HEK293 (cell line): ENCODE measurements around the gene MPV17L2.
A peak's percentile ranks its signal among the peaks of the same experiment; 100 is the strongest.

ENCODE experiments used
- CTCF ChIA-PET: fragments of 350-600 bp; formaldehyde crosslinking; extraction: SDS; loops from one replicate; lab custom pipeline; 2021; ENCODE audit warnings: antibody characterized with exemption; lab: Yijun Ruan, JAX
- POLR2A ChIA-PET: fragments of 300-600 bp; formaldehyde crosslinking; extraction: SDS; loops from one replicate; lab custom pipeline; 2020; ENCODE audit warnings: antibody characterized with exemption, inconsistent platforms; lab: Yijun Ruan, JAX
- H3K27ac ChIP-seq: fragments of 200-500 bp; sonication (Bioruptor generic); 2 replicates; pipeline ENCODE4 v1.5.1; 2014; ENCODE audit warnings: low read depth, low read length, control low read depth, inconsistent platforms; ENCODE audit errors: extremely low read depth
- H3K36me3 ChIP-seq, 2 experiments: fragments of 200-500 bp in 1 of 2; sonication (Bioruptor generic) in 1 of 2; 1 replicate in 1 of 2; 2 replicates in 1 of 2; pipeline ENCODE4 v1.5.1; 2014 to 2017; ENCODE audit warnings: inconsistent platforms in 2 of 2, low read length in 2 of 2; ENCODE audit not compliant: control insufficient read depth in 2 of 2, insufficient read depth in 1 of 2
- H3K4me1 ChIP-seq: fragments of 200-500 bp; sonication (Bioruptor generic); 2 replicates; pipeline ENCODE4 v1.5.1; 2014; ENCODE audit warnings: mild to moderate bottlenecking, low read length, inconsistent platforms; ENCODE audit not compliant: control insufficient read depth, insufficient read depth
- H3K4me3 ChIP-seq: 2 replicates; pipeline ENCODE4 v1.5.1; 2011; ENCODE audit warnings: low read depth, mild to moderate bottlenecking, control low read depth, low read length, moderate library complexity
- H3K9me3 ChIP-seq: fragments of 200-500 bp; sonication (Bioruptor generic); 2 replicates; pipeline ENCODE4 v1.5.1; 2014; ENCODE audit warnings: low read depth, low read length, inconsistent platforms; ENCODE audit not compliant: control insufficient read depth, insufficient read depth
- BCL11A ChIP-seq: fragments of 450-650 bp; formaldehyde crosslinking; IDR thresholded peaks from 2 replicates; pipeline ENCODE4 v1.5.1; 2016; ENCODE audit warnings: low read depth, missing biosample characterization, missing genetic modification characterization
- BCL11B ChIP-seq: fragments of 450-650 bp; formaldehyde crosslinking; IDR thresholded peaks from 2 replicates; pipeline ENCODE4 v1.5.1; 2016; ENCODE audit warnings: low read depth, missing biosample characterization, missing genetic modification characterization
- EGR2 ChIP-seq: fragments of 450-650 bp; formaldehyde crosslinking; IDR thresholded peaks from 2 replicates; pipeline ENCODE4 v1.5.1; 2016; ENCODE audit warnings: low read depth, missing biosample characterization, missing genetic modification characterization
- GLIS1 ChIP-seq: fragments of 450-650 bp; formaldehyde crosslinking; IDR thresholded peaks from 2 replicates; pipeline ENCODE4 v1.5.1; 2016; ENCODE audit warnings: missing biosample characterization, missing genetic modification characterization
- GLIS2 ChIP-seq: fragments of 450-650 bp; formaldehyde crosslinking; IDR thresholded peaks from 2 replicates; pipeline ENCODE4 v1.5.1; 2016; ENCODE audit warnings: missing biosample characterization, missing genetic modification characterization
- HOXA7 ChIP-seq: sonication (generic); formaldehyde crosslinking; IDR thresholded peaks from 2 replicates; pipeline ENCODE4 v1.8.1; 2022; ENCODE audit warnings: missing genetic modification reagents, borderline replicate concordance
- HOXC10 ChIP-seq: sonication (generic); formaldehyde crosslinking; IDR thresholded peaks from 2 replicates; pipeline ENCODE4 v1.8.1; 2023; ENCODE audit warnings: mild to moderate bottlenecking, missing genetic modification reagents
- KLF1 ChIP-seq: fragments of 450-650 bp; formaldehyde crosslinking; IDR thresholded peaks from 2 replicates; pipeline ENCODE4 v1.5.1; 2016; ENCODE audit warnings: missing biosample characterization, missing genetic modification characterization
- KLF10 ChIP-seq: fragments of 450-650 bp; IDR thresholded peaks from 2 replicates; pipeline ENCODE4 v1.5.1; 2018; ENCODE audit warnings: missing biosample characterization, mild to moderate bottlenecking, missing genetic modification characterization
- KLF16 ChIP-seq: fragments of 450-650 bp; formaldehyde crosslinking; IDR thresholded peaks from 2 replicates; pipeline ENCODE4 v1.5.1; 2017; ENCODE audit warnings: missing biosample characterization, missing genetic modification characterization
- REPIN1 ChIP-seq: fragments of 450-650 bp; formaldehyde crosslinking; IDR thresholded peaks from 2 replicates; pipeline ENCODE4 v1.5.1; 2017; ENCODE audit warnings: missing biosample characterization, missing genetic modification characterization, low read depth
- SCRT1 ChIP-seq: fragments of 450-650 bp; formaldehyde crosslinking; IDR thresholded peaks from 2 replicates; pipeline ENCODE4 v1.5.1; 2016; ENCODE audit warnings: missing biosample characterization, missing genetic modification characterization, borderline replicate concordance
- SP2 ChIP-seq: fragments of 450-650 bp; formaldehyde crosslinking; IDR thresholded peaks from 2 replicates; pipeline ENCODE4 v1.5.1; 2016; ENCODE audit warnings: missing biosample characterization, missing genetic modification characterization
- SP3 ChIP-seq: fragments of 450-650 bp; formaldehyde crosslinking; IDR thresholded peaks from 2 replicates; pipeline ENCODE4 v1.5.1; 2016; ENCODE audit warnings: missing biosample characterization, missing genetic modification characterization
- SP7 ChIP-seq: fragments of 450-650 bp; formaldehyde crosslinking; IDR thresholded peaks from 2 replicates; pipeline ENCODE4 v1.5.1; 2016; ENCODE audit warnings: missing biosample characterization, missing genetic modification characterization
- ZBTB17 ChIP-seq: fragments of 450-650 bp; formaldehyde crosslinking; IDR thresholded peaks from 2 replicates; pipeline ENCODE4 v1.5.1; 2016; ENCODE audit warnings: missing biosample characterization, missing genetic modification characterization
- ZBTB8A ChIP-seq: fragments of 450-650 bp; formaldehyde crosslinking; IDR thresholded peaks from 2 replicates; pipeline ENCODE4 v1.5.1; 2016; ENCODE audit warnings: missing biosample characterization, missing genetic modification characterization
- ZFHX2 ChIP-seq: fragments of 450-650 bp; formaldehyde crosslinking; conservative IDR thresholded peaks from 2 replicates; pipeline ENCODE4 v1.5.1; 2016; ENCODE audit warnings: missing biosample characterization, missing genetic modification characterization
- ZNF114 ChIP-seq: fragments of 450-650 bp; formaldehyde crosslinking; IDR thresholded peaks from 2 replicates; pipeline ENCODE4 v1.5.0; 2017; ENCODE audit warnings: missing biosample characterization, missing genetic modification characterization
- ZNF146 ChIP-seq: fragments of 450-650 bp; formaldehyde crosslinking; IDR thresholded peaks from 2 replicates; pipeline ENCODE4 v1.5.1; 2016; ENCODE audit warnings: missing biosample characterization, missing genetic modification characterization
- ZNF2 ChIP-seq: fragments of 450-650 bp; formaldehyde crosslinking; IDR thresholded peaks from 2 replicates; pipeline ENCODE4 v1.5.1; 2016; ENCODE audit warnings: missing biosample characterization, missing genetic modification characterization
- ZNF548 ChIP-seq: fragments of 450-650 bp; formaldehyde crosslinking; IDR thresholded peaks from 2 replicates; pipeline ENCODE4 v1.5.1; 2016; ENCODE audit warnings: missing biosample characterization, missing genetic modification characterization
- ZNF585B ChIP-seq: fragments of 450-650 bp; formaldehyde crosslinking; IDR thresholded peaks from 2 replicates; pipeline ENCODE4 v1.5.1; 2016; ENCODE audit warnings: missing biosample characterization, missing genetic modification characterization
- ZNF600 ChIP-seq: fragments of 450-650 bp; formaldehyde crosslinking; IDR thresholded peaks from 2 replicates; pipeline ENCODE4 v1.5.1; 2016; ENCODE audit warnings: missing biosample characterization, missing genetic modification characterization
- ZNF621 ChIP-seq: fragments of 450-650 bp; formaldehyde crosslinking; IDR thresholded peaks from 2 replicates; pipeline ENCODE4 v1.5.1; 2017; ENCODE audit warnings: missing biosample characterization, missing genetic modification characterization
- ZNF626 ChIP-seq: fragments of 450-650 bp; sonication (Bioruptor Pico); formaldehyde crosslinking; IDR thresholded peaks from 2 replicates; pipeline ENCODE4 v1.5.1; 2018; ENCODE audit warnings: missing biosample characterization, missing genetic modification characterization, inconsistent platforms
- ZNF629 ChIP-seq: fragments of 450-650 bp; formaldehyde crosslinking; IDR thresholded peaks from 2 replicates; pipeline ENCODE4 v1.5.1; 2017; ENCODE audit warnings: missing biosample characterization, missing genetic modification characterization
- ZNF777 ChIP-seq: fragments of 450-650 bp; formaldehyde crosslinking; IDR thresholded peaks from 2 replicates; pipeline ENCODE4 v1.5.1; 2017; ENCODE audit warnings: missing biosample characterization, missing genetic modification characterization, borderline replicate concordance
- TF ChIP-seq, protein P1 (sequence below): fragments of 450-650 bp; formaldehyde crosslinking; IDR thresholded peaks from 2 replicates; pipeline ENCODE4 v1.5.1; 2016; ENCODE audit warnings: missing biosample characterization, missing genetic modification characterization
- TF ChIP-seq, protein P2 (sequence below): fragments of 450-650 bp; formaldehyde crosslinking; IDR thresholded peaks from 2 replicates; pipeline ENCODE4 v1.5.1; 2016; ENCODE audit warnings: missing biosample characterization, missing genetic modification characterization
- TF ChIP-seq, protein P3 (sequence below): sonication (generic); formaldehyde crosslinking; IDR thresholded peaks from 2 replicates; pipeline ENCODE4 v1.8.1; 2022; ENCODE audit warnings: mild to moderate bottlenecking, moderate library complexity, missing genetic modification reagents
- TF ChIP-seq, protein P4 (sequence below): fragments of 450-650 bp; formaldehyde crosslinking; IDR thresholded peaks from 2 replicates; pipeline ENCODE4 v1.5.1; 2016; ENCODE audit warnings: missing biosample characterization, missing genetic modification characterization
- TF ChIP-seq, protein P5 (sequence below): fragments of 450-650 bp; formaldehyde crosslinking; IDR thresholded peaks from 2 replicates; pipeline ENCODE4 v1.5.1; 2016; ENCODE audit warnings: missing biosample characterization, missing genetic modification characterization, low read depth

The MPV17L2 gene

DNA sequence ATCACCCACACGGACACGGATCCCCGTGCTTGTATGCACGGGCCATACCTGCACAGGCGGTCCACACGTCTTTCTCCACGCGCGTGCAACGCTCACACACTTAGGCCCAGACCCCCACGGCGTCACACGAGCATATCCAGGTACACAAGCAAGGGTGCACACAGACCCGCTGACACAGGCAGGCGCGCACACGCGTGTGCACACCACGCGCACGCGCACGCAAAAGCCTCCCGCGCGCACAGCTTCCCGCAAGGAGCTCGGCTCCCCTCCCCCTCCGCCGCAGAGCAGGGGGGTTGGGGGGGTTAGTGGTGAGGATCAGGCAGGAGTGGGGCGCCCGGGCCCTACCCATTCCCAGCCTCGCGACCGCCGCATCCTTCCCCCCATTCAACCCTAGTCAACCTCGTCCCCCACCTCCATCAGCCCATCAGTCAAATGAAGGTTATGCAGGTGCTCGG, 10.4 kb downstream of the MPV17L2 start (continued):
- 0 out of 2 replicates have a peak, but pooled peaks have one; percentile 14 for TF ChIP-seq GLIS1 (tag by site-specific recombination)
- TF ChIP-seq SCRT1 (tag by site-specific recombination), result peak; percentile 38; the same call in 1 of the 2 replicates
- TF ChIP-seq SP7 (tag by site-specific recombination), result no peak
- TF ChIP-seq ZBTB17 (tag by site-specific recombination), result 0 out of 2 replicates have a peak, but pooled peaks have one; percentile 5
- TF ChIP-seq REPIN1 (tag by site-specific recombination), result no peak
- TF ChIP-seq BCL11B (tag by site-specific recombination), result no peak
- TF ChIP-seq HOXA7 (CRISPR knock-in tag), result no peak
- TF ChIP-seq, protein P1, sequence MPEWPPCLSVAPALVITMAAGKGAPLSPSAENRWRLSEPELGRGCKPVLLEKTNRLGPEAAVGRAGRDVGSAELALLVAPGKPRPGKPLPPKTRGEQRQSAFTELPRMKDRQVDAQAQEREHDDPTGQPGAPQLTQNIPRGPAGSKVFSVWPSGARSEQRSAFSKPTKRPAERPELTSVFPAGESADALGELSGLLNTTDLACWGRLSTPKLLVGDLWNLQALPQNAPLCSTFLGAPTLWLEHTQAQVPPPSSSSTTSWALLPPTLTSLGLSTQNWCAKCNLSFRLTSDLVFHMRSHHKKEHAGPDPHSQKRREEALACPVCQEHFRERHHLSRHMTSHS (tag by site-specific recombination), result no peak
- TF ChIP-seq, protein P2, sequence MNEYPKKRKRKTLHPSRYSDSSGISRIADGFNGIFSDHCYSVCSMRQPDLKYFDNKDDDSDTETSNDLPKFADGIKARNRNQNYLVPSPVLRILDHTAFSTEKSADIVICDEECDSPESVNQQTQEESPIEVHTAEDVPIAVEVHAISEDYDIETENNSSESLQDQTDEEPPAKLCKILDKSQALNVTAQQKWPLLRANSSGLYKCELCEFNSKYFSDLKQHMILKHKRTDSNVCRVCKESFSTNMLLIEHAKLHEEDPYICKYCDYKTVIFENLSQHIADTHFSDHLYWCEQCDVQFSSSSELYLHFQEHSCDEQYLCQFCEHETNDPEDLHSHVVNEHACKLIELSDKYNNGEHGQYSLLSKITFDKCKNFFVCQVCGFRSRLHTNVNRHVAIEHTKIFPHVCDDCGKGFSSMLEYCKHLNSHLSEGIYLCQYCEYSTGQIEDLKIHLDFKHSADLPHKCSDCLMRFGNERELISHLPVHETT (tag by site-specific recombination), result no peak
- TF ChIP-seq ZNF626 (tag by site-specific recombination), result no peak
- TF ChIP-seq HOXC10 (CRISPR knock-in tag), result no peak
- peak; percentile 85; the same call in 1 of the 2 replicates for TF ChIP-seq ZNF777
- TF ChIP-seq ZNF146 (tag by site-specific recombination), result no peak
- TF ChIP-seq, all 188 proteins: peak for 21

DNA sequence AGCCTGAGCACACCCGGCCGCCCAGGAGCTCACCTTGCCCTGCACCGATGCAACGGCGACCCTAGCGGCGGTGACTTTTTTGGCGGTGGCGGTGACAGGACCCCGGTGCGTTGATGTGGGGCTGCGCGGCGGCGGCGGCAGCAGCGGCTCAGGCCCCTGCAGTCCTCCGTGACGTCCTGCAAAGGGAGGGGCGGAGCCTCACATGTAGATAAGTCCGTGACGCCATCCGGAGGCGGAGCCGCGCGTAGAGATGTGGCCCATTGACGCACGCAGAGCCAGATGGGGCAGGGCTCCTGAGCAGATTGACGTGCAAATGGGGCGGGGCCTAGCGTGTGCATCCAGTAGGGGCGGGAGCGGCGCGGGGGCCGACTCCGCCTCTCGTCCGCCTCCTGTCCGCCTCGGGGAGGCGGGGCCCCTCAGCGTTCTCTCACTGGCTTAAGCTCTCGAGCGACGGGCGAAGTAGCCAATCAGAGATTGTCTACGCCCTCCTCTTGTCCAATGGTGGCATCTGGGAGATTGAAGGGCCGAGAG, 10.9 kb downstream of the MPV17L2 start, which contains the start of gene RAB3A:
Gene RAB3A (minus strand): TSS at position 180 of the 531 bp plus-strand sequence. CDS start 1,302 bp downstream, outside the sequence.
- POLR2A ChIA-PET, result interaction anchor here (0.6 to 3.1 kb wide), 6 partner anchors 11 to 631 kb away, joined by 3 to 30 read pairs (median 4); partner anchors contain the start of genes JUND and MPV17L2
- peaks cover 8% of the 10 kb centered on the region for H3K4me1 ChIP-seq
- peak within 1 kb of the TSS; percentile 60 for H3K27ac ChIP-seq
- CTCF ChIA-PET, result interaction anchor here (1.7 to 8.5 kb wide), 2 partner anchors 12 to 48 kb away, joined by 9 to 121 read pairs; partner anchors contain the start of gene MPV17L2
- H3K36me3 ChIP-seq, result peaks cover 4 to 7% of the 10 kb centered on the region in 2 experiments; a peak in 2 of 3 replicates
- H3K4me3 ChIP-seq, result peak within 1 kb of the TSS; percentile 70
- H3K9me3 ChIP-seq, result no peaks in the 10 kb centered on the region
- TF ChIP-seq, protein P3, sequence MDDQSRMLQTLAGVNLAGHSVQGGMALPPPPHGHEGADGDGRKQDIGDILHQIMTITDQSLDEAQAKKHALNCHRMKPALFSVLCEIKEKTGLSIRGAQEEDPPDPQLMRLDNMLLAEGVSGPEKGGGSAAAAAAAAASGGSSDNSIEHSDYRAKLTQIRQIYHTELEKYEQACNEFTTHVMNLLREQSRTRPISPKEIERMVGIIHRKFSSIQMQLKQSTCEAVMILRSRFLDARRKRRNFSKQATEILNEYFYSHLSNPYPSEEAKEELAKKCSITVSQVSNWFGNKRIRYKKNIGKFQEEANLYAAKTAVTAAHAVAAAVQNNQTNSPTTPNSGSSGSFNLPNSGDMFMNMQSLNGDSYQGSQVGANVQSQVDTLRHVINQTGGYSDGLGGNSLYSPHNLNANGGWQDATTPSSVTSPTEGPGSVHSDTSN, result peak; percentile 99
- peak; percentile 84 for TF ChIP-seq KLF1 (tag by site-specific recombination)
- no peak for TF ChIP-seq ZNF548 (tag by site-specific recombination)
- no peak; the same call in 1 of the 2 replicates for TF ChIP-seq ZNF600 (tag by site-specific recombination)
- no peak for TF ChIP-seq KLF16 (tag by site-specific recombination)
- TF ChIP-seq ZNF2, result no peak; the same call in 1 of the 2 replicates
- no peak for TF ChIP-seq ZNF585B (tag by site-specific recombination)
- no peak for TF ChIP-seq ZNF621 (tag by site-specific recombination)
- TF ChIP-seq ZBTB8A (tag by site-specific recombination), result peak; percentile 16; the same call in 1 of the 2 replicates
- TF ChIP-seq, protein P4, sequence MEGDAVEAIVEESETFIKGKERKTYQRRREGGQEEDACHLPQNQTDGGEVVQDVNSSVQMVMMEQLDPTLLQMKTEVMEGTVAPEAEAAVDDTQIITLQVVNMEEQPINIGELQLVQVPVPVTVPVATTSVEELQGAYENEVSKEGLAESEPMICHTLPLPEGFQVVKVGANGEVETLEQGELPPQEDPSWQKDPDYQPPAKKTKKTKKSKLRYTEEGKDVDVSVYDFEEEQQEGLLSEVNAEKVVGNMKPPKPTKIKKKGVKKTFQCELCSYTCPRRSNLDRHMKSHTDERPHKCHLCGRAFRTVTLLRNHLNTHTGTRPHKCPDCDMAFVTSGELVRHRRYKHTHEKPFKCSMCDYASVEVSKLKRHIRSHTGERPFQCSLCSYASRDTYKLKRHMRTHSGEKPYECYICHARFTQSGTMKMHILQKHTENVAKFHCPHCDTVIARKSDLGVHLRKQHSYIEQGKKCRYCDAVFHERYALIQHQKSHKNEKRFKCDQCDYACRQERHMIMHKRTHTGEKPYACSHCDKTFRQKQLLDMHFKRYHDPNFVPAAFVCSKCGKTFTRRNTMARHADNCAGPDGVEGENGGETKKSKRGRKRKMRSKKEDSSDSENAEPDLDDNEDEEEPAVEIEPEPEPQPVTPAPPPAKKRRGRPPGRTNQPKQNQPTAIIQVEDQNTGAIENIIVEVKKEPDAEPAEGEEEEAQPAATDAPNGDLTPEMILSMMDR, result peak; percentile 87
- TF ChIP-seq SP3 (tag by site-specific recombination), result peak; percentile 100
- peak; percentile 82 for TF ChIP-seq EGR2
- TF ChIP-seq ZFHX2 (tag by site-specific recombination), result peak; percentile 82
- no peak for TF ChIP-seq ZNF114 (tag by site-specific recombination)
- peak; percentile 99 for TF ChIP-seq KLF10 (tag by site-specific recombination)
- TF ChIP-seq BCL11A (tag by site-specific recombination), result no peak
- TF ChIP-seq, protein P5, sequence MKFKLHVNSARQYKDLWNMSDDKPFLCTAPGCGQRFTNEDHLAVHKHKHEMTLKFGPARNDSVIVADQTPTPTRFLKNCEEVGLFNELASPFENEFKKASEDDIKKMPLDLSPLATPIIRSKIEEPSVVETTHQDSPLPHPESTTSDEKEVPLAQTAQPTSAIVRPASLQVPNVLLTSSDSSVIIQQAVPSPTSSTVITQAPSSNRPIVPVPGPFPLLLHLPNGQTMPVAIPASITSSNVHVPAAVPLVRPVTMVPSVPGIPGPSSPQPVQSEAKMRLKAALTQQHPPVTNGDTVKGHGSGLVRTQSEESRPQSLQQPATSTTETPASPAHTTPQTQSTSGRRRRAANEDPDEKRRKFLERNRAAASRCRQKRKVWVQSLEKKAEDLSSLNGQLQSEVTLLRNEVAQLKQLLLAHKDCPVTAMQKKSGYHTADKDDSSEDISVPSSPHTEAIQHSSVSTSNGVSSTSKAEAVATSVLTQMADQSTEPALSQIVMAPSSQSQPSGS (tag by site-specific recombination), result peak; percentile 60; the same call in 1 of the 2 replicates
- TF ChIP-seq ZNF629, result peak; percentile 93
- TF ChIP-seq SP2 (tag by site-specific recombination), result peak; percentile 99
- TF ChIP-seq GLIS2 (tag by site-specific recombination), result peak; percentile 38; the same call in 1 of the 2 replicates
